Measurements from ENCODE around the gene EEFSEC.

EEFSEC gene

DNA sequence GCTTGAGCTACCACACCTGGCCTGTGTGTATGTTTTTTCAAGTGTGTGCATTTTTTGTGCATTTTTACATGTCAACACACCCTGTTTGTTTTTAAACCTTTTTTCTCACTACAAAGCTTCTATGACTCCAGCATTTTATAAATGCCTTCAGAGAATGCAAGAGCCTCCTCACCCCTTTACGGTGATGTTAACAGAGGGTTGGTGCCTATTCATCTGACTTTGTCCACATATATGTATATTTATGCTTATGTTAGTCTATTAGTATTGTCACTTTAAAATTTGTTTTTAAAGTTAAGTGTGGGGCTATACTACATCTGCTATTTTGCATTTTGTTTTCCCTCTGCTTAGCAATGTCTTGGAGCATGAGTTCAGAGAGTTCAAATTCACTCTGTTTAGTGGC, 45.8 kb downstream of the EEFSEC start:
- peaks cover 5 to 41% of the 10 kb centered on the region in 2 donors for H3K4me1 ChIP-seq (ENCODE audit: control insufficient read depth in 1 of 2, insufficient read depth in 2 of 2, low read length in 2 of 2)
- H3K27ac ChIP-seq (ENCODE audit: low read length): no peak overlapping the region
- no peaks in the 10 kb centered on the region for H3K9me3 ChIP-seq (ENCODE audit: control insufficient read depth in 1 of 2, low read length in 2 of 2)
- H3K36me3 ChIP-seq (ENCODE audit: control insufficient read depth in 1 of 2, insufficient read depth in 2 of 2, low read length in 2 of 2): no peaks in the 10 kb centered on the region
- no peak overlapping the region for H3K4me3 ChIP-seq (ENCODE audit: low read depth in 1 of 2, low read length in 2 of 2)
- no peaks in the 10 kb centered on the region for H3K27me3 ChIP-seq (ENCODE audit: low read depth, low read length)

DNA sequence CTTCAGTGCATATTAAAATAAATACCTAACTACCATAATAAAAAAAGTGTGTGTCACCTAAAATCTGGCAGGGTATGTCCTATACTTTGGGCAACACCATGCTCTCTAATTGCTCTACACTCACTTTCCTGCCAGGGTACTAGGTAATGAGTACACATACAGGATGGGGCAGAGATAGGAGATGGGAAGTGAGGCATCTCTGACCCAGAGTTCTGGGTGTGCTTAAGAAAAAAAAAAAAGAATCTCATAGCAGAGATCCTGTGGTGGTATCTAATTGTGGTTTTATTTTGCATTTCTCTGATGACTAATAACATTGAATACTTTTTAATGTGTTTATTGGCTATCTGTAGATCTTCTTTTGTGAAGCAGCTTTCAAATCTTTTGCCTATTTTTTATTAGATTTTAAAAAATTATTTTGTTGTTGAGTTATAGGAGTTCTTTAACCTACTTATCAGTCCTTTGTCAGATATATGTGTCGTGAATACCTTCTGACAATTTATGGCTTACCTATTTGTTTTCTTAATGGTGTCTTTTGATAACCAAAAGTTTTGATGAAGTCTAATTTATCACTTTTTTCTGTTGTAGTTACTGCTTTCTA, 48.0 kb downstream of the EEFSEC start:
- H3K27me3 ChIP-seq (ENCODE audit: low read depth, low read length): no peaks in the 10 kb centered on the region
- no peak overlapping the region for H3K27ac ChIP-seq (ENCODE audit: low read length)
- no peaks in the 10 kb centered on the region for H3K36me3 ChIP-seq (ENCODE audit: control insufficient read depth in 1 of 2, insufficient read depth in 2 of 2, low read length in 2 of 2)
- peaks cover 0 to 30% of the 10 kb centered on the region in 2 donors for H3K4me1 ChIP-seq (ENCODE audit: control insufficient read depth in 1 of 2, insufficient read depth in 2 of 2, low read length in 2 of 2)
- no peak overlapping the region for H3K4me3 ChIP-seq (ENCODE audit: low read depth in 1 of 2, low read length in 2 of 2)
- H3K9me3 ChIP-seq (ENCODE audit: control insufficient read depth in 1 of 2, low read length in 2 of 2): no peaks in the 10 kb centered on the region

DNA sequence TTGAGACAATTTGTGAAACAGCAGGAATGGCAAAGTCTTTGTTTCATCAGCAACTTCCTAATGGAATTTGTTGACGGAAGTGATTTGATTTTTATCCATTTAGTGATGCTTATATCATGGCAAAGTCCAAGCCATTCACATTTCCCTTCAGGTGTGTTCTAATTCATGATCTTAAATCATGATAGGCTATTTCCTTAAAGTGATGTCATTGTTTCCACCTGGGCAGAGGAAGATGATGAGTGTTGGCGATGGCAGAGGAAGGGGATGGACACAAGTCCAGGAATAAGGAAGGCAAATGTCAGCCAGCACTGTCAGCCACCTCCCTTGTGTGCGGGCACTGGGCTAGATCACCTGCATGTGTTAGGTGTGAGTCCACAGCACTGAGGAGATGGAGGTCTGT, 49.9 kb downstream of the EEFSEC start:
- H3K4me1 ChIP-seq (ENCODE audit: control insufficient read depth in 1 of 2, insufficient read depth in 2 of 2, low read length in 2 of 2): peaks cover 0 to 16% of the 10 kb centered on the region in 2 donors
- no peaks in the 10 kb centered on the region for H3K9me3 ChIP-seq (ENCODE audit: control insufficient read depth in 1 of 2, low read length in 2 of 2)
- H3K27me3 ChIP-seq (ENCODE audit: low read depth, low read length): no peaks in the 10 kb centered on the region
- no peaks in the 10 kb centered on the region for H3K36me3 ChIP-seq (ENCODE audit: control insufficient read depth in 1 of 2, insufficient read depth in 2 of 2, low read length in 2 of 2)
- H3K27ac ChIP-seq (ENCODE audit: low read length): no peak overlapping the region
- H3K4me3 ChIP-seq (ENCODE audit: low read depth in 1 of 2, low read length in 2 of 2): no peak overlapping the region

DNA sequence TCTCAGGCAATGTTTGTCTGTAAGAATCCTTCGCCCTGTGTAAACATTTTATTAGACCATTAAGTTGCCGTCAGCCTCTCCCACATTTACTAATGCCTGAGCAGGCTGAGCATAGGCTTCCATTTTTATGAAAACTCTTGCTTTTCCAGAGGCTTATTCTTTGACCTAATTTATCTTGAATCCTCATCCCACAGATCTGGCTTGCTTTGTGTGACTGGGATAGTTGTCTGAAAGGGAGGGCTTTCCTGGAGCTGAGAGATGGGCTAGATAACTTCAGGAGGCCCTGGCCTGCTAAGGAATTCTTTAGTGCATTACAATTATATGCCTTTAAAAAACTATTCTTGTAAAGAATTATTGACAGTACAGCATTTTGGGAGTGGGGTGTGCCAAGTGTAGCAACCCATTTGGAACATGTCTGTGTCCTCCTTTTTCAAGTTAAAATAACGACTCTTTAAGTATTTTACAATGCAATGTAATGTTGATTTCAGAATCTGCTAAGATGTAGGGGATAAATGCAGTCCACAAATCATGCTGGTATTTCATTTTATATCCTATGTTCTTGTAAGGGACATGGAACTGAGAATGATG, 52.4 kb downstream of the EEFSEC start:
- H3K27ac ChIP-seq (ENCODE audit: low read length): no peak overlapping the region
- peaks cover 0 to 13% of the 10 kb centered on the region in 2 donors for H3K4me1 ChIP-seq (ENCODE audit: control insufficient read depth in 1 of 2, insufficient read depth in 2 of 2, low read length in 2 of 2)
- no peaks in the 10 kb centered on the region for H3K9me3 ChIP-seq (ENCODE audit: control insufficient read depth in 1 of 2, low read length in 2 of 2)
- H3K27me3 ChIP-seq (ENCODE audit: low read depth, low read length): no peaks in the 10 kb centered on the region
- no peak overlapping the region for H3K4me3 ChIP-seq (ENCODE audit: low read depth in 1 of 2, low read length in 2 of 2)
- no peaks in the 10 kb centered on the region for H3K36me3 ChIP-seq (ENCODE audit: control insufficient read depth in 1 of 2, insufficient read depth in 2 of 2, low read length in 2 of 2)

DNA sequence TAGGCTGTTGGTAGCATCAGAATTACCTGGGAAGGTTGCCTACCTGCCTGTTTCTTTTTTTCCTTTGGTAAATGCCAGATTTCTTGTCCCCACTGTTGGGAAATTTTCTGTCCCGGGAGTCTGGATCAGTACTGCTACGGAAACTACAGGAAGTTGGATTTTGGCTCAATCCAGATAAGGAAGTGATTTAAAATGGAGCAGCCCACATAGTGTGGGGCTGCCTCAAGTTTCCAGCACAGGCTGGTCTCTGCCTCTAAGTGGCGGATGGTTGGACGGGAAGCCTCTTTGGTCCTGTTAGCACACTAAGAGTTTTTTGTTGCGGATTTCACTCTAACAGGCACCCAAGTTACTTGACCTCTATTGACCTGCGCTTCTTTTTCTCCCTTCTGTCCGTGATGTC, 54.7 kb downstream of the EEFSEC start:
- no peaks in the 10 kb centered on the region for H3K9me3 ChIP-seq (ENCODE audit: control insufficient read depth in 1 of 2, low read length in 2 of 2)
- no peaks in the 10 kb centered on the region for H3K36me3 ChIP-seq (ENCODE audit: control insufficient read depth in 1 of 2, insufficient read depth in 2 of 2, low read length in 2 of 2)
- H3K4me3 ChIP-seq (ENCODE audit: low read depth in 1 of 2, low read length in 2 of 2): no peak overlapping the region
- peaks cover 0 to 13% of the 10 kb centered on the region in 2 donors for H3K4me1 ChIP-seq (ENCODE audit: control insufficient read depth in 1 of 2, insufficient read depth in 2 of 2, low read length in 2 of 2)
- H3K27me3 ChIP-seq (ENCODE audit: low read depth, low read length): no peaks in the 10 kb centered on the region
- no peak overlapping the region for H3K27ac ChIP-seq (ENCODE audit: low read length)

DNA sequence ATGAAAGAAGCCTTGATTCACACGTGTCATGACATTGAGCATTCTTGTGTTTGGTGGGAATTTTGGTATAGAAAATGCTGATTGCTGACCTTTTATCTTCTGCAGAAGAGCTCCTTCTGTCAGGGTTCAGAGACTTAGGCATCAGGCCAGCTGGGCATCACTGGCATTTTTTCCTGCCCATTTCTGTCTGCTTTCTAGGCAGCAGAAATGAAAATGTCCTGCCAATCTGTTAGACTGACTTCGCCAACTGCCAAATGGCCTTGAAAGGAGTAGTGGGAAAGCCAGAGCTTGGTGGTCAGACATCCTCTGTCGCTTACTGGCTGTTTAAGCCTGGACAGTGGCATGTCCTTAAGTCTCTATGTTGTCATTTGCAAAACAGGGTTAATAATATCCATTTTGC, 57.4 kb downstream of the EEFSEC start:
- Histone ChIP-seq H3K36me3 (ENCODE audit: control insufficient read depth in 1 of 2, insufficient read depth in 2 of 2, low read length in 2 of 2) (no peaks in the 10 kb centered on the region), H3K27ac (ENCODE audit: low read length) (no peak overlapping the region), H3K9me3 (ENCODE audit: control insufficient read depth in 1 of 2, low read length in 2 of 2) (no peaks in the 10 kb centered on the region), H3K4me1 (ENCODE audit: control insufficient read depth in 1 of 2, insufficient read depth in 2 of 2, low read length in 2 of 2) (peaks cover 0 to 10% of the 10 kb centered on the region in 2 donors), H3K4me3 (ENCODE audit: low read depth in 1 of 2, low read length in 2 of 2) (no peak overlapping the region), H3K27me3 (ENCODE audit: low read depth, low read length) (no peaks in the 10 kb centered on the region)

DNA sequence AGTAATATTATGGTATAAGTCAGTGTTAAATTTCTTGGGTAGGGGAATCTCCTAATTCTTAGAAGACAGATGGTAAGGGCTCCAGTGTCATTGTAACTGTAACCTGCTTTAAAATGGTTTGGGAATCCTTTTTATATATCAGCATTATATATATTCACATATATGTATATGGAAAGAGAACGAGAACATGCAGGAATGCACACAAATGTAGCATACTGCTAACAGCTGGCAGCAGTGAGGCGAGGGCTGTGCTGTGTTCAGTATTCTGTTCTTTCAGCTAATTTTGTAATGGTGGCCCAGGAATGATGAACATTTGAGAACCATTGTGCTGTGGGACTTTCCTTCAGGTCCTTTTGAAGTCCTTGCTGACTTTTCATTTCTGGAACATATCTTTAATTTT, 60.8 kb downstream of the EEFSEC start:
- no peak overlapping the region for H3K4me3 ChIP-seq (ENCODE audit: low read depth in 1 of 2, low read length in 2 of 2)
- peaks cover 0 to 4% of the 10 kb centered on the region in 2 donors for H3K4me1 ChIP-seq (ENCODE audit: control insufficient read depth in 1 of 2, insufficient read depth in 2 of 2, low read length in 2 of 2)
- H3K27ac ChIP-seq (ENCODE audit: low read length): no peak overlapping the region
- H3K36me3 ChIP-seq (ENCODE audit: control insufficient read depth in 1 of 2, insufficient read depth in 2 of 2, low read length in 2 of 2): no peaks in the 10 kb centered on the region
- no peaks in the 10 kb centered on the region for H3K9me3 ChIP-seq (ENCODE audit: control insufficient read depth in 1 of 2, low read length in 2 of 2)
- no peaks in the 10 kb centered on the region for H3K27me3 ChIP-seq (ENCODE audit: low read depth, low read length)

DNA sequence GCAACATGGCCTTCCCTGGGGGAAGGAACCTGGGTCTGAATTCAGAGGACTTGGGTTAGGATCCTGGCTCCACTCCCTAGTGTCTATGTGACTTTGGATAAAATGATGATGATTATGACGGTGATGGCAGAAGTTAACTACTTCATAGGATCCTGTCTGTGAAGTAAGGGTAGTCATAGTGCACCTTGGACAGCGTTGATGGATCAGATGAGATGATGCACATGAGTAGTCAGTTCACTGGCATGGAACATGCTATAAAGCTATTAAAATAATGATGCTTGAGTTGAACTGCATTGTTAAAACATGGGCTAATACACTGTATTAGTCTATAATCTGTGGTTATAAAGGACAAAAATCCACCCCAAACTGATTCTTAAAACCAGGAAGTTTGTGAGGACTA, 62.0 kb downstream of the EEFSEC start:
- Histone ChIP-seq H3K9me3 (ENCODE audit: control insufficient read depth in 1 of 2, low read length in 2 of 2) (no peaks in the 10 kb centered on the region), H3K36me3 (ENCODE audit: control insufficient read depth in 1 of 2, insufficient read depth in 2 of 2, low read length in 2 of 2) (no peaks in the 10 kb centered on the region), H3K4me1 (ENCODE audit: control insufficient read depth in 1 of 2, insufficient read depth in 2 of 2, low read length in 2 of 2) (peaks cover 0 to 4% of the 10 kb centered on the region in 2 donors), H3K27me3 (ENCODE audit: low read depth, low read length) (no peaks in the 10 kb centered on the region), H3K27ac (ENCODE audit: low read length) (no peak overlapping the region), H3K4me3 (ENCODE audit: low read depth in 1 of 2, low read length in 2 of 2) (no peak overlapping the region)

DNA sequence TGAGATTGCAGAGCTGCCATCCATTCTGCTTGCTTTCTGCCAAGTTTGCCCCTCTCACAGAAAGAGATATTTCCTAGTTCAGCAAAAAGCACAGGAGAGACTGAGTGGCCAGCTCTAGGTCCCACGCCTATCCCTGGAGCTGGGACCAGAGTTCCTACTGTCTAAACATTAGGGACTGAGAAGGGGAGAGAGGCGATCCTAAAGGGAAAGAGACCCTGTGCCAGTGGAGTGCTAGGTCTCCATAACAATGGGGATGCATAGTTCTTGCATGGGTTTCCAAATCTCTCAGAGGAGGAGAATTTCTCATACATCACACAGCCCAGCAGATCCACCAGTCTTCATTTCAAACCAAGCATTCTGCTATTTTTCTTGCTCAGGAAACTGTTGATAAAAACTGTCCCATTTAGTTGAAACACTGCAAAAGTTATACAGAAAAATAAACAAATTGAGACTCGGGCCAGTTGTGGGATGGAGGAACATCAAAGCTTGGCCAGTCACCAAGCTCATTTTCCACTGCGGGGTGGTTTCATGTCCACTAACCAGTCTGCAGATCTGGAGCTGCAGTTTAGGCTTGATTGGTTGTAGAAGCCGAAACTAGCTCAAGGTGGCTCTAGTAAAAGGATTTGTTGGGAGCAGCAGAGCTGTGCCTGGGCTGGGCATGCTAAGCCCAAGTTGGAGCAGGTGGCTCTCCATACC, 62.7 kb downstream of the EEFSEC start:
- Histone ChIP-seq H3K27ac (ENCODE audit: low read length) (no peak overlapping the region), H3K27me3 (ENCODE audit: low read depth, low read length) (no peaks in the 10 kb centered on the region)

DNA sequence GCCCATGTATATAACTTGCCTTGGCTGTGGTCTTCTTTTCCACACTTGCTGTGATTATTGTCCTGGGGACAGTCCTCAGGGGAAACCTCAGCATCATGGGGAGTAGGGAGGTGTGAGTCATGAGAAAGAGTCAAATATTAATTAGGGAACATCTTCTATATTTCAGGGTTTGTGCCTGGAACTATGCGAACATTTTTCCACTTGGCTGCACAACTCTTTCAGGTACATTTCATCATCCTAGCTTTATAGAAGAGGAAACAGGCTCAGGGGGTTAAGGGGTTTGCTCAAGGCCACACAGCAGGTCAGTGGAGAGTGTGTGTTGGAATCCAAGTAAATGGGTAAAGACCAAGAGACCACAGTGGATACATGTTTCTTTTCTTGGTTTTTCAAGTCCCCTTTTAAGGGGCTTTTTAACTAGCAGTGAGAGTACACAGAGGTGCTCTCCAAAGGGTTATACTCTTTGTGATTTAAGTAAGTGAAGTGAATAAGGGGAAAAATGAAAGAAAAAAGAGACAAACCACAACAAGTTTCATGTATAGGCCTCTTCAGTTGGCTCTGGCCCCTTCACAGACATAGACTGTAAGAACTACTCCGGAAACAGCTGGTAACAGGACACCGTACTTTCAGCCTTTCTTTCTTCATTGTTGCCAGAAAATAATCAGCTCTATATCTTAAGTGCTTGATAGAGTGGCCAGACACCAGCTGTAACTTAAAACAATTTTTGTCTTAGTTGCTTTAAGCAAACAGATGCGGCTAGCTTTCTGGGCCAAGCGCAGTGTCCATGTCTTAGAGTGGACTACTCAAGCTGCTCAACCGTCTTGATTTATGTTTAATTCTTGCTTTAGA, 64.6 kb downstream of the EEFSEC start:
- Histone ChIP-seq H3K9me3 (ENCODE audit: control insufficient read depth in 1 of 2, low read length in 2 of 2) (peaks cover 0 to 2% of the 10 kb centered on the region in 2 donors), H3K27ac (ENCODE audit: low read length) (no peak overlapping the region), H3K4me1 (ENCODE audit: control insufficient read depth in 1 of 2, insufficient read depth in 2 of 2, low read length in 2 of 2) (peaks cover 0 to 4% of the 10 kb centered on the region in 2 donors), H3K4me3 (ENCODE audit: low read depth in 1 of 2, low read length in 2 of 2) (no peak overlapping the region), H3K36me3 (ENCODE audit: control insufficient read depth in 1 of 2, insufficient read depth in 2 of 2, low read length in 2 of 2) (no peaks in the 10 kb centered on the region), H3K27me3 (ENCODE audit: low read depth, low read length) (no peaks in the 10 kb centered on the region)

More for the DNA sequence above, 62.7 kb downstream of the EEFSEC start:
- no peaks in the 10 kb centered on the region for H3K36me3 ChIP-seq (ENCODE audit: control insufficient read depth in 1 of 2, insufficient read depth in 2 of 2, low read length in 2 of 2)
- H3K9me3 ChIP-seq (ENCODE audit: control insufficient read depth in 1 of 2, low read length in 2 of 2): no peaks in the 10 kb centered on the region
- H3K4me3 ChIP-seq (ENCODE audit: low read depth in 1 of 2, low read length in 2 of 2): no peak overlapping the region
- peaks cover 0 to 4% of the 10 kb centered on the region in 2 donors for H3K4me1 ChIP-seq (ENCODE audit: control insufficient read depth in 1 of 2, insufficient read depth in 2 of 2, low read length in 2 of 2)
